Common myeloid progenitor, CD34-positive (primary cell): Measurements from ENCODE around the gene PCSK6.

Source experiments
- CTCF ChIA-PET: fragments of 350-600 bp; sonication (Branson Sonifier 250); formaldehyde crosslinking; loops from one replicate; lab custom pipeline; 2021; ENCODE audit warnings: antibody characterized with exemption; lab: Charles Lee
- POLR2A ChIA-PET: fragments of 350-600 bp; sonication (Branson Sonifier 250); formaldehyde crosslinking; loops from one replicate; lab custom pipeline; 2021; ENCODE audit warnings: antibody characterized with exemption; lab: Charles Lee
- DNase-seq, 3 donors: peaks; one replicate each; pipeline versions ENCODE4 v3.0.0 to v3.0.0-alpha.2; 2013
- H3K27ac ChIP-seq, 2 experiments: 1 replicate in 1 of 2; 2 replicates in 1 of 2; pipeline ENCODE4 v1.7.0; 2013; ENCODE audit warnings: inconsistent platforms in 2 of 2, low read length in 2 of 2, mild to moderate bottlenecking in 2 of 2, low read depth in 1 of 2, moderate library complexity in 1 of 2; ENCODE audit not compliant: severe bottlenecking in 2 of 2, insufficient read depth in 1 of 2, poor library complexity in 1 of 2
- H3K27me3 ChIP-seq, 5 experiments: replicated peaks in 2 of 5; 1 replicate in 3 of 5; 2 replicates in 2 of 5; pipeline versions ENCODE4 v1.6.1 to v1.7.0; 2013; ENCODE audit warnings: low read length in 4 of 5, mild to moderate bottlenecking in 2 of 5, moderate library complexity in 2 of 5, inconsistent platforms in 1 of 5; ENCODE audit not compliant: insufficient read depth in 5 of 5, control insufficient read depth in 4 of 5
- H3K36me3 ChIP-seq, 4 experiments: 1 replicate in 2 of 4; 2 replicates in 2 of 4; pipeline versions ENCODE4 v1.6.1 to v1.7.0; 2013; ENCODE audit warnings: low read length in 3 of 4, control low read depth in 1 of 4, mild to moderate bottlenecking in 1 of 4; ENCODE audit not compliant: control insufficient read depth in 4 of 4, insufficient read depth in 4 of 4
- H3K4me1 ChIP-seq, 4 experiments: 1 replicate in 3 of 4; 2 replicates in 1 of 4; pipeline versions ENCODE4 v1.6.1 to v1.7.1; 2013; ENCODE audit warnings: low read length in 3 of 4, mild to moderate bottlenecking in 3 of 4, control low read depth in 1 of 4, inconsistent platforms in 1 of 4, moderate library complexity in 1 of 4; ENCODE audit not compliant: control insufficient read depth in 4 of 4, insufficient read depth in 4 of 4; ENCODE audit errors: control extremely low read depth in 1 of 4
- H3K4me3 ChIP-seq, 7 experiments: 1 replicate in 4 of 7; 2 replicates in 3 of 7; pipeline versions ENCODE4 v1.5.1 to v1.7.0; 2013; ENCODE audit warnings: mild to moderate bottlenecking in 7 of 7, low read length in 6 of 7, moderate library complexity in 6 of 7, inconsistent platforms in 2 of 7, low read depth in 2 of 7, control low read depth in 1 of 7; ENCODE audit not compliant: insufficient read depth in 4 of 7, control insufficient read depth in 1 of 7; ENCODE audit errors: extremely low read depth in 1 of 7
- H3K9me3 ChIP-seq, 5 experiments: 1 replicate in 4 of 5; 2 replicates in 1 of 5; pipeline versions ENCODE4 v1.6.1 to v1.7.1; 2013; ENCODE audit warnings: low read length in 4 of 5, mild to moderate bottlenecking in 2 of 5, inconsistent platforms in 1 of 5, low read depth in 1 of 5, moderate library complexity in 1 of 5; ENCODE audit not compliant: control insufficient read depth in 4 of 5, insufficient read depth in 2 of 5; ENCODE audit errors: control extremely low read depth in 1 of 5
- WGBS: methylation state at CpG from one replicate; pipeline ENCODE4 v1.1.5; 2013; ENCODE audit not compliant: insufficient coverage; 5-methylcytosine and 5-hydroxymethylcytosine counted together

PCSK6 gene

GRCh38 chr15:101517504-101517903 lies 28.0 kb upstream of the PCSK6 start:
- Histone ChIP-seq H3K4me1 (peaks cover 0 to 16% (median 14%) of the 10 kb centered on the region in 4 experiments), H3K9me3 (peaks cover 10 to 57% (median 16%) of the 10 kb centered on the region in 5 experiments), H3K4me3 (no peak overlapping the region), H3K36me3 (no peaks in the 10 kb centered on the region), H3K27ac (no peak overlapping the region), H3K27me3 (peaks cover 2 to 48% (median 6%) of the 10 kb centered on the region in 5 experiments)
- ChIA-PET POLR2A (no interaction called here), CTCF (interaction anchor here (0.9 kb wide), 1 partner anchor 15 kb away, joined by 3 read pairs; no protein-coding TSS in a partner anchor)
- no peak for DNase-seq

- no peak for DNase-seq
- Histone ChIP-seq H3K4me1 (no peaks in the 10 kb centered on the region), H3K27ac (no peak overlapping the region), H3K36me3 (no peaks in the 10 kb centered on the region), H3K9me3 (peaks cover 10 to 47% (median 13%) of the 10 kb centered on the region in 5 experiments), H3K27me3 (peaks cover 0 to 34% (median 5%) of the 10 kb centered on the region in 5 experiments), H3K4me3 (no peak overlapping the region)
- 97% methylated on average over 4 of the region's 7 CpGs for WGBS
- ChIA-PET CTCF (interaction anchor here (3.6 kb wide), 1 partner anchor 12 kb away, joined by 15 read pairs; no protein-coding TSS in a partner anchor), POLR2A (no interaction called here)
These were observed 24.8 kb upstream of the PCSK6 start for GRCh38 chr15:101514318-101514717.

- no peak for DNase-seq
- ChIA-PET CTCF (interaction anchor here (1.1 to 3.6 kb wide), 2 partner anchors 9 kb away, joined by 3 to 15 read pairs; no protein-coding TSS in a partner anchor), POLR2A (no interaction called here)
- Histone ChIP-seq H3K36me3 (no peaks in the 10 kb centered on the region), H3K4me1 (no peaks in the 10 kb centered on the region), H3K4me3 (no peak overlapping the region), H3K9me3 (peaks cover 3 to 22% (median 7%) of the 10 kb centered on the region in 5 experiments), H3K27me3 (peaks cover 2 to 36% (median 8%) of the 10 kb centered on the region in 5 experiments), H3K27ac (no peak overlapping the region)
These were observed 22.2 kb upstream of the PCSK6 start for GRCh38 chr15:101511717-101512116.

GRCh38 chr15:101510212-101511197 lies 21.0 kb upstream of the PCSK6 start:
- Histone ChIP-seq H3K9me3 (peaks cover 0 to 12% (median 5%) of the 10 kb centered on the region in 5 experiments), H3K27ac (no peak overlapping the region), H3K4me1 (no peaks in the 10 kb centered on the region), H3K36me3 (no peaks in the 10 kb centered on the region), H3K4me3 (no peak overlapping the region), H3K27me3 (peaks cover 4 to 46% (median 8%) of the 10 kb centered on the region in 5 experiments)
- DNase-seq = no peak
- 100% methylated on average over 3 of the region's 8 CpGs for WGBS
- ChIA-PET CTCF (interaction anchor here (1.3 kb wide), 1 partner anchor 8 kb away, joined by 4 read pairs; no protein-coding TSS in a partner anchor), POLR2A (interaction anchor here (0.6 kb wide), 1 partner anchor 25 kb away, joined by 4 read pairs; no protein-coding TSS in a partner anchor)

GRCh38 chr15:101509279-101509678 lies 19.8 kb upstream of the PCSK6 start:
- H3K4me3 ChIP-seq = no peak overlapping the region
- H3K4me1 ChIP-seq = no peaks in the 10 kb centered on the region
- no peak overlapping the region for H3K27ac ChIP-seq
- H3K27me3 ChIP-seq = peaks cover 11 to 56% (median 15%) of the 10 kb centered on the region in 5 experiments
- 97% methylated on average over 5 of the region's 6 CpGs for WGBS
- CTCF ChIA-PET = interaction anchor here (1.2 to 1.8 kb wide), 2 partner anchors 13 to 211 kb away, joined by 3 to 4 read pairs; no protein-coding TSS in a partner anchor
- DNase-seq = no peak
- H3K36me3 ChIP-seq = no peaks in the 10 kb centered on the region
- POLR2A ChIA-PET = no interaction called here
- H3K9me3 ChIP-seq = peaks cover 0 to 5% (median 1%) of the 10 kb centered on the region in 5 experiments

GRCh38 chr15:101506491-101506890 lies 17.0 kb upstream of the PCSK6 start:
- CTCF ChIA-PET = no interaction called here
- H3K27me3 ChIP-seq = peaks cover 12 to 65% (median 31%) of the 10 kb centered on the region in 5 experiments
- POLR2A ChIA-PET = no interaction called here
- WGBS = 100% methylated on average over 5 of the region's 8 CpGs
- no peak overlapping the region for H3K4me3 ChIP-seq
- H3K9me3 ChIP-seq = no peaks in the 10 kb centered on the region
- H3K4me1 ChIP-seq = peaks cover 0 to 7% (median 5%) of the 10 kb centered on the region in 4 experiments
- H3K36me3 ChIP-seq = no peaks in the 10 kb centered on the region
- no peak overlapping the region for H3K27ac ChIP-seq
- no peak for DNase-seq
